Activated CD4-positive, alpha-beta T cell treated with anti-CD3 and anti-CD28 coated beads, Interleukin-2, Interleukin-6, amounts not matched to agents 100 ng/mL and 50 ng/mL, durations not matched to agents 16 hours and 8 hours (primary cell): ENCODE data around the gene CYYR1.

ENCODE experiments used
- DNase-seq: peaks from one replicate; pipeline ENCODE4 v3.0.0-alpha.2; 2020

The CYYR1 gene

GRCh38 chr21:26550326-26550725, 22.8 kb downstream of the CYYR1 start:
- DNase-seq = no peak

GRCh38 chr21:26546446-26547097, 26.5 kb downstream of the CYYR1 start:
- DNase-seq = no peak

- no peak for DNase-seq
These were observed 28.8 kb downstream of the CYYR1 start for GRCh38 chr21:26544201-26544775.

DNA sequence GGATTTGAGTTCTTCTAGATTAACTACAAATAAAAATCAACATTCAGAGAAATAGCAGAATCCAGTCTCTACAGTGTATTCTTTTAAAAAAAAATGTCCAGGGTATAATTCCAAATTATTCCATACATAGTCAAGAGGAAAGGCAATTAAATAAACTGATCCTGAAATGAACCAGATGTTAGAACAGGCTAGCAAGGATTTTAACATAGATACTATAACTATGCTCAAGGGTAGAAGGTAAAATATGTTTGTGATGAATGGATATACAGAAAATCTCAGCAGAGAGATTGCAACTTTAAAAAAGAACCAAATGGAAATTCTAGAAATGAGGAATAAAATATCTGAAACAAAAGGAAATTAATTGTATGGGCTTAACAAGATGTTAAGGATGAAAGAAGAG, 32.4 kb downstream of the CYYR1 start:
- DNase-seq = no peak

DNA sequence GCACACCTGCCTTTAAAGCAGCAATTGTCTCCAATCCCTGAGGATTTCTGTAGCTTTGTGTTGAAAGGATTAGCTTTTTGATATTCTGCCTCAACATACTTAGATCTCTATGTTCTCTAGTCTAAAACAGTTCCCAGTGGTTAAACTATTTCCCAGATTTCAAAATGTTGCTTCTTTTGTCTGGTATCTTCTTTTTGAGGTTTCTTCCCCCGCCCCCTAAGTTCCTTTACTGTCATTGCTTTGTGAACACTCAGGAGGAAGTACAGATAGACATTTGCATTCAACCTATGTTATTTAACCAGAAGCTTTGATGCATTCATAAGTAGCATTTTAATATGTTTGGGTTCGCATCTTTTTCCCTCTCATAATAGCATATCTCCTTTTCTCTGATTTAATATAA, 33.5 kb downstream of the CYYR1 start:
- no peak for DNase-seq

- DNase-seq = no peak
These were observed 38.6 kb downstream of the CYYR1 start for GRCh38 chr21:26534517-26534916.

GRCh38 chr21:26532208-26532607, 40.9 kb downstream of the CYYR1 start:
- DNase-seq = no peak

DNA sequence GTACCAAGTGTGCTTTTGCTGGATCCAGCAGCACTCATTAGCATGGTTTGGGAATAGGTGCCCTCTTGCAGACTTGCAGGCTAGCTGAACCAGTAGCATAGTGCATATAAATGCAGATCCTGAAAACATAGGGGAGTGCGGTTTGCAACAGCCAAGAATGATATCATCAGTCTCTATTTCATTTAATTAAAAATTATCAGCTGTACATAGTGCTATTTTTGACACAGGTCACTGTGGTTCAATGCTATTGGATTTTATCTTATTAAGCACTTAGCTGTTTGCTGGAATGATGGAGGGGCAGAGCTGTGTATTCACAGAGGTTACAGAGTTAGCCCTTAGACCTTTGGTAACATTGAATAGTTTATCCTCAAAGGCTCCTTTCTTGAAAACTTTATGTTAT, 43.6 kb downstream of the CYYR1 start:
- DNase-seq = no peak

GRCh38 chr21:26528882-26529281, 44.2 kb downstream of the CYYR1 start:
- DNase-seq = no peak

DNA sequence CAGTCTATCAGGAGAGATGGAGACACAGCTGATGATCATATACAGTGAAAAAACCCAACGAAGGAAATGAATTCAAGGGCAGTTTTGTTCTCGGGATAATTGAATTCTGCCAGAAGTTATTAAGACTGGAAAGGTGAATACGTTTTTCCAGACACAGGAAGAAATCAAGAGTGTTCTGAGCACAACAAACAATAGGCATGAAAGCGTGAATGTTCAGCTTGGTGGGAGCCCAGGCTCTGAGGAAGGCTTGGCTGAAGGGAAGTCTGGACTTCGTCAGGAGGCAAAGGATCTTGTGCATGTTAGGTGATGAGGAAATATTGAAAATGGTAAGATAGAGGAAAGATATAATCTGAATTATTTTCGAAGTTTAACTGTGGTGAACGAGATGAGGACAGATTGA, 50.4 kb downstream of the CYYR1 start:
- DNase-seq = no peak

GRCh38 chr21:26519142-26519541, 53.9 kb downstream of the CYYR1 start:
- DNase-seq = no peak

- DNase-seq = no peak
These were observed 57.8 kb downstream of the CYYR1 start for GRCh38 chr21:26515257-26515656.

DNA sequence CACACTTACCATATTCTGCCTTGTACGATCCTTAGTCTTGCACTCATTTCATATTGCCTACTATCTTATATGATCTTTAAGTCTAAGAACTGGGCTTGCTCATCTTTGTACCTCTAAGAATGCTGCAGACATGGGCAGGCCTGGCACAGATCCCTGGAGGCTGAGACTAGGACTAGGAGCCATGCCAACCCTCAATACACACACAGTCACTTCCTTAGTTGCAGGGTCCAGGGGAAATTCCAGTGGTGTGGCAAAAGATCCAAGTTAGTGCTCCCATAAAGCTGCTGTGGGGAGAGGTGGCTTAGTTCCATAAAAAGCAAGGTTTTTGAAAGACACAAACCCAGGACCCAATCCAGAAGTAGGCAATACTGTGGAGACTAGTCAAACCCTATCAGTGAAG, 59.9 kb downstream of the CYYR1 start:
- no peak for DNase-seq

DNA sequence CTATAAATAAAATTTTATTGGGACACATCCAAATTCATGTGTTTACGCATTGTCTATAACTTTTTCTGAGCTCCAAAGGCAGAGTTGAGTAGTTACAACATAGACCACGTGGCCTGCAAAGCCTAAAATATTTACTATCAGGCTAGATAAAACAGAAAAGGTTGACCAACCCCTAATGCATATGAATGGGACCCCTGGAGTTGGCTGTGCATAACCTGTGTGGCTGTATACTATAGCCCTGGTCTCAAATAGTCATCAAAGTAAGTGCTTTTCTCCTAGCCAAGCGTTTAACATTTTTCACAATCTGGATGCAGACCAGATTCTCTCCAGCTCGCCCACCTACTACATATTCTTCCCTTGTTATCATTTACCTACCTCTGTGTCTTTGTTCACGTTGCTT, 60.4 kb downstream of the CYYR1 start:
- DNase-seq = no peak

DNA sequence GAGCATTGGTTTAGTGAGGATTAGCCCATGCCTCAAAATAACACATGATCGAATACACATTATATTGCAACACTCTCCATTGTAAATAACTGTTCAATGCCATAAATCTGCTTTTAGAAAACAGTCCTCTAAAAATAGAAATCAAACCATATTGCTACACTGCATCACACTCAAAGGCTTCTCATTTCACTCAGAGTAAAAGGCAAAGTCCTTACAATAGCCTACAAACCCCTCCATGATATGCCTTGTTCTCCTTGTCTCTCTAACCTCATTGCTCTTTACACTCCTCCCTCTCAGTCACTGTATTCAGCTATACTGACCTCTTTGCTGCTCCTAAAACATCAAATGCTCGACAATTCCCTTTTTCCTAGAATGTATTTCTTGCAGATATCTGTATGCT, 64.2 kb downstream of the CYYR1 start:
- DNase-seq = no peak

GRCh38 chr21:26506956-26507355, 66.1 kb downstream of the CYYR1 start:
- DNase-seq = no peak

DNA sequence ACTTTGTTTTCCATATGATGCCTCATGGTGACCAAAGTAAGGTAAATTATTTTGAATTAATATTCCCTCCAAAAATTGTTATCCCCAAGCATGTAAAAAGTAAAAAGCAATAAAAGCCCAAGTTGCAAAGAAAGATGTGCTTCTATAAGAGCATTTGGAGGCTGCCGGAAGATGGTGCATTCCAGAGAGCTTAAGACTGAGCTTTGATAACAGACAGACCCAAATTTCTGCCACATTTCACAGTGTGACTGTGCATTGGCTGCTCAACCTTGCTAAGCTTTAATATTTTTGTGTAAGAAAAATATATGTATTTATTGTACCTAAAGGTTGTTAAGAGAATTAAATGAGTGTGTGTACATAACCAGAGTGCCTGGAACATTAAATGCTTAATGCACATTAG, 67.9 kb downstream of the CYYR1 start:
- DNase-seq = no peak

GRCh38 chr21:26503414-26503813, 69.7 kb downstream of the CYYR1 start:
- DNase-seq = no peak

GRCh38 chr21:26501495-26502021, 71.5 kb downstream of the CYYR1 start:
- DNase-seq = no peak

GRCh38 chr21:26499495-26499894, 73.6 kb downstream of the CYYR1 start:
- DNase-seq = no peak

GRCh38 chr21:26495283-26495849, 77.7 kb downstream of the CYYR1 start:
- DNase-seq = no peak

- no peak for DNase-seq
These were observed 81.4 kb downstream of the CYYR1 start for GRCh38 chr21:26491663-26492062.

- no peak for DNase-seq
These were observed 82.3 kb downstream of the CYYR1 start for GRCh38 chr21:26490771-26491170.

GRCh38 chr21:26489781-26490180, 83.3 kb downstream of the CYYR1 start:
- DNase-seq = no peak
